Measurements from ENCODE around the gene PPP2R2D.
"Not testable (repeated sequence)": the region's sequence is repeated elsewhere in the genome, so short reads cannot be mapped to it uniquely, and the experiment has no call there.

Gene PPP2R2D

DNA sequence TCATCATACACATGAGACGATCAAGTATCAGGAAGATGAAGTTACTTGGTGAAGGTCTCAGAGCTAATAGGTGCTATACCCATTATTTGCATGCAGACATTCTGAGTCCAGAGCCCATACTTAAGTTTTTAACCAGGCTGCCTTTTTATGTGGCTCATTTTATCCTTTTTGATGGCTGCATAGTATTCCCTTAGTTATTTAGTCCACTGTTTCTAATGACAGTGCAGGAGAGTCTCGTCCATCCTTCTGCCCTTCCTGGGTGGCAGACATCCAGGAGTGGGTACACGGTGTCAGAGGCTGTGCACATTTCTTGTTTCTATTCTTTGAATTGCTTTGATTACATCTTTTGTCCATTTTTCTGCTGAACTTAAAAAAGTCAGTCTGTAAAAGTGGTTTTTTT lies 11.8 kb downstream of the PPP2R2D start:
- TF ChIP-seq, protein P1, sequence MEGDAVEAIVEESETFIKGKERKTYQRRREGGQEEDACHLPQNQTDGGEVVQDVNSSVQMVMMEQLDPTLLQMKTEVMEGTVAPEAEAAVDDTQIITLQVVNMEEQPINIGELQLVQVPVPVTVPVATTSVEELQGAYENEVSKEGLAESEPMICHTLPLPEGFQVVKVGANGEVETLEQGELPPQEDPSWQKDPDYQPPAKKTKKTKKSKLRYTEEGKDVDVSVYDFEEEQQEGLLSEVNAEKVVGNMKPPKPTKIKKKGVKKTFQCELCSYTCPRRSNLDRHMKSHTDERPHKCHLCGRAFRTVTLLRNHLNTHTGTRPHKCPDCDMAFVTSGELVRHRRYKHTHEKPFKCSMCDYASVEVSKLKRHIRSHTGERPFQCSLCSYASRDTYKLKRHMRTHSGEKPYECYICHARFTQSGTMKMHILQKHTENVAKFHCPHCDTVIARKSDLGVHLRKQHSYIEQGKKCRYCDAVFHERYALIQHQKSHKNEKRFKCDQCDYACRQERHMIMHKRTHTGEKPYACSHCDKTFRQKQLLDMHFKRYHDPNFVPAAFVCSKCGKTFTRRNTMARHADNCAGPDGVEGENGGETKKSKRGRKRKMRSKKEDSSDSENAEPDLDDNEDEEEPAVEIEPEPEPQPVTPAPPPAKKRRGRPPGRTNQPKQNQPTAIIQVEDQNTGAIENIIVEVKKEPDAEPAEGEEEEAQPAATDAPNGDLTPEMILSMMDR (conservative IDR thresholded peaks at IDR 0.05) = no peak
- H3K27ac ChIP-seq = no peak overlapping the region

DNA sequence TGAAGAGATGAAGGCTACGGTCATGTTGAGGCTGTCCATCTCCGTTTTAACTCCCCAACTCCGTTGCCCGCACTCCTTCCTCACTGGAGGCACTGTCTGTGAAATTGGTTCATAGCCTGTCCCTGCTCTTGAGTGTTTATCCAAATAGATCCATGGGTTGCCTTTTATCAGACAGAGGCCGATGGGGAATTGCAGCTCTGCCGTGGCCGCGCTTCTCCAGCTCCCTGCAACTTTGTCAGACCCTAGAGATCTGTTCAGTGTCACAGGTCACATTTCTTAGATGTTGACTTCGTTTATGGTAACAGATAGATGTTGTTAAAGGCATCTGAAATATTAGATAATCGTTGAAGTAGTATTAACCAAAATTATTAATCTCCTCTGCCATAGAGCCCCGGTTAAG lies 14.7 kb downstream of the PPP2R2D start:
- no peak overlapping the region for H3K27ac ChIP-seq
- TF ChIP-seq, protein P1 (conservative IDR thresholded peaks at IDR 0.05) = no peak

DNA sequence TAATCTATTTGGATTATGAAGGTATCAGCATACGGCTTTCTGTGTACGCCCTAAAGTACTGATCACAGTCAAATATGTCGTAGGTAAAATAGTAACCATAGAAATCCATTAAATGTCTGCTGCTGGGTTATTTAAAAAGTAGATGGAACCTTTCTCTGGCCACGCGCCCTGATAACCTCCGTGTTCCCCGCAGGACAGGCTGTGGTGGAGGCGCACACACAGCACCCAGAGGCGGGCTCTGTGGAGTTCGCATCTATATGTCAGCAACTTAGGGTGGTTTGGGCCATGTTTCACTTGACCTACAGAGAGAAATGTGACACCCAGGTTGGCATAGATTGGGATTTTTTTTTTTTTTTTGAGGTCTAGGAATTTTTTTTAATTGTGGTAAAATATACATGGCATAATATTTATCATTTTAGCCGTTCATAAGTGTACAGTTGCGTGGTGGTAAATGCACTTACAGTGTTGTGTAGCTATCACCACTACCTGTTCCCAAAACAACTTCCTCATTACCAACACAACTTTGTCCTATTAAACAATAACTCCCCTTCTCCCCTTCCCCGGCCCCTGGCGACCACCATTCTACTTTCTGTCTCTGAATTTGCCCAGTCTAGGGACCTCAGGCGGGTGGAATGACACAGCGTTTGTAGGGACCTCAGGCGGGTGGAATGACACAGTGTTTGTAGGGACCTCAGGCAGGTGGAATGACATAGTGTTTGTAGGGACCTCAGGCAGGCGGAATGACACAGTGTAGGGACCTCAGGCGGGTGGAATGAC lies 15.4 kb downstream of the PPP2R2D start:
- TF ChIP-seq, protein P1 (conservative IDR thresholded peaks at IDR 0.05) = no peak
- no peak overlapping the region for H3K27ac ChIP-seq

DNA sequence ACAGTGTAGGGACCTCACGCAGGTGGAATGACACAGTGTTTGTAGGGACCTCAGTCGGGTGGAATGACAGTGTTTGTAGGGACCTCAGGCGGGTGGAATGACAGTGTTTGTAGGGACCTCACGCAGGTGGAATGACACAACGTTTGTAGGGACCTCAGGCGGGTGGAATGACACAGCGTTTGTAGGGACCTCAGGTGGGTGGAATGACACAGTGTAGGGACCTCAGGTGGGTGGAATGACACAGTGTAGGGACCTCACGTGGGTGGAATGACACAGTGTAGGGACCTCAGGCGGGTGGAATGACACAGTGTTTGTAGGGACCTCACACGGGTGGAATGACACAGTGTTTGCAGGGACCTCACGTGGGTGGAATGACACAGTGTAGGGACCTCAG lies 16.0 kb downstream of the PPP2R2D start:
- not testable (repeated sequence) for H3K27ac ChIP-seq

DNA sequence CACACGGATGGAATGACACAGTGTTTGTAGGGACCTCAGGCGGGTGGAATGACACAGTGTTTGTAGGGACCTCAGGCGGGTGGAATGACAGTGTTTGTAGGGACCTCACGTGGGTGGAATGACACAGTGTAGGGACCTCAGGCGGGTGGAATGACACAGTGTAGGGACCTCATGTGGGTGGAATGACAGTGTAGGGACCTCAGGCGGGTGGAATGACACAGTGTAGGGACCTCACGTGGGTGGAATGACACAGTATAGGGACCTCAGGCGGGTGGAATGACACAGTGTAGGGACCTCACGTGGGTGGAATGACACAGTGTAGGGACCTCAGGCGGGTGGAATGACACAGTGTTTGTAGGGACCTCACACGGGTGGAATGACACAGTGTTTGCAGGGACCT lies 16.7 kb downstream of the PPP2R2D start:
- not testable (repeated sequence) for H3K27ac ChIP-seq

DNA sequence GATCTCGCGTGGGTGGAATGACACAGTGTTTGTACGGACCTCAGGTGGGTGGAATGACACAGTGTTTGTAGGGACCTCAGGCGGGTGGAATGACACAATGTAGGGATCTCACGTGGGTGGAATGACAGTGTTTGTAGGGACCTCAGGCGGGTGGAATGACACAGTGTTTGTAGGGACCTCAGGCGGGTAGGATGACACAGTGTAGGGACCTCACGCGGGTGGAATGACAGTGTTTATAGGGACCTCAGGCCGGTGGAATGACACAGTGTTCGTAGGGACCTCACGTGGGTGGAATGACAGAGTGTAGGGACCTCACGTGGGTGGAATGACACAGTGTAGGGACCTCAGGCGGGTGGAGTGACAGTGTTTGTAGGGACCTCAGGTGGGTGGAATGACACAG lies 18.7 kb downstream of the PPP2R2D start:
- H3K27ac ChIP-seq = not testable (repeated sequence)

DNA sequence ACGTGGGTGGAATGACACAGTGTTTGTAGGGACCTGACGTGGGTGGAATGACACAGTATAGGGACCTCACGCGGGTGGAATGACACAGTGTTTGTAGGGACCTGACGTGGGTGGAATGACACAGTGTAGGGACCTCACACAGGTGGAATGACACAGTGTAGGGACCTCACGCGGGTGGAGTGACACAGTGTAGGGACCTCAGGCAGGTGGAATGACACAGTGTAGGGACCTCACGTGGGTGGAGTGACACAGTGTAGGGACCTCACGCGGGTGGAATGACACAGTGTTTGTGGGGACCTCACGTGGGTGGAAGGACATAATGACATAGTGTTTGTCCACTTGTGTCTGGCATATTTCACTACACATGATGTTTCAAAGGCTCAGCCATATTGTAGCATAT lies 19.3 kb downstream of the PPP2R2D start:
- TF ChIP-seq, protein P1 (conservative IDR thresholded peaks at IDR 0.05) = no peak
- no peak overlapping the region for H3K27ac ChIP-seq

DNA sequence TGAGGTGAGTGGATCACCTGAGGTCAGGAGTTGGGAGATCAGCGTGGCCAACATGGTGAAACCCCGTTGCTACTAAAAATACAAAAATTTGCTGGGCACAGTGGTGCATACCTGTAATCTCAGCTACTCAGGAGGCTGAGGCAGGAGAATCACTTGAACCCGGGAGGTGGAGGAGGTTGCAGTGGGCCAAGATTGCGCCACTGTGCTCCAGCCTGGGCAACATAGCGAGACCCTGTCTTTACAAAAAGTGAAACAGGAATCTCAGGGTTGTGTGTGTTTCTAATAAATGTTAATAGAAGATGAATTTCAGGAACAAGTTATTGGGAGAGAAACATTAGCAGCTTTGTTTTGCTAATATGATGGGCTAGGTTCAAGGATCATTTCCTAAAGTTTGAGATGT lies 19.9 kb downstream of the PPP2R2D start:
- TF ChIP-seq, protein P1 (conservative IDR thresholded peaks at IDR 0.05) = no peak
- no peak overlapping the region for H3K27ac ChIP-seq

DNA sequence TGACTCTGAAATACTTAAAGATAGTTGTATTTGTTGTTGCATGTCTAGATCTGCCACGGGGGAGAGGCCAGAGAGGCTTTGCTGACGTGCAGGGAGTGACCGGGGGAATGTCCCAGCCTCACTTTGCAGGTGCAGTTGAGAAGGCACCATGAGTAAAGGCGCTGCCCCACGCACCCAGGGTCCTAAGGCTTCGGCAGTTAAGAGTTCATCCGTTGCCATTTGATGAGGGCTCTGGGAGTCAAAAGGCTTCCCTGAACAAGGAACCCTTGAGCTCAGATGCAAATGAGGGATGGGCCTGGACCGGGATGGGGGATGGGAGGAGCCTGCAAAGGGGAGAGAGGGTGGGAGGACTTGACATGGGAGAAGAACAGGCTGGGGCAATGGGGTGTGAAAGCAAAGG lies 20.4 kb downstream of the PPP2R2D start:
- H3K27ac ChIP-seq = no peak overlapping the region
- TF ChIP-seq, protein P1 (conservative IDR thresholded peaks at IDR 0.05) = no peak

Measured in VCaP (cell line).